Activated T-cell treated with anti-CD3 and anti-CD28 coated beads for 48 hours (primary cell): ENCODE measurements around the gene NCAPH2.

Source experiments
- DNase-seq: peaks from one replicate; pipeline ENCODE4 v3.0.0-alpha.2; 2020; ENCODE audit warnings: low read depth

NCAPH2 gene

GRCh38 chr22:50574383-50574755 is 66.3 kb downstream of the NCAPH2 start:
- no peak for DNase-seq
